ENCODE measurements around the gene PPP1R3D. TPM values are rescaled to one million over a fixed set of nuclear protein-coding genes. Genes with fewer than 3 reads are reported as not detected.
"Not testable (repeated sequence)": the region's sequence is repeated elsewhere in the genome, so short reads cannot be mapped to it uniquely, and the experiment has no call there.

The PPP1R3D gene
- total RNA-seq, 2 experiments from 2014 or later = 9.7 to 10.3 TPM

DNA sequence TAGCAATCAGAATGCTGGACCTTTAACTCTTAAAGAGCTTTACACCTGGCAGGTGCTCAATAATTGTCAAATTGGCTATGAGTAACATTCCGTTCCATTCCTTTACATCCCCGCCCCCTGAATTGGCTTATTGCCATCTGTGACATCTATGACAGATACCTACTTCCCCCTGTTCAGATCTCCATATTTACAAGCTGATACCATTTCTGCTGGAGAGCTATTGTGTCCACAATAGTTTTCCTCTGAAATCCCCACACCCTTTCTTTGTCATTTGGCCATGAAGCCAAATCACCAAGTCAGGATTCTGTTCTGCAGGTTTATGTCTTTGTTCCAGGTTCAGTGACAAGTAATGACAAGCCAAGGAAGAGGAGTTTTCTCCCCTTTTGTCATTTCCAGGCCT, 21.3 kb upstream of the PPP1R3D start:
- no peak for DNase-seq
- CTCF ChIA-PET = no interaction called here
- Mint-ChIP-seq H3K9me3 (no peaks in the 10 kb centered on the region), H3K36me3 (ENCODE audit: low read depth) (no peaks in the 10 kb centered on the region), H3K27me3 (no peaks in the 10 kb centered on the region), H3K4me3 (no peak overlapping the region), H3K4me1 (no peaks in the 10 kb centered on the region), H3K27ac (no peak overlapping the region)
- POLR2A ChIA-PET = interaction anchor here (0.7 to 1.1 kb wide), 2 partner anchors 95 to 242 kb away, joined by 3 read pairs; no protein-coding TSS in a partner anchor

DNA sequence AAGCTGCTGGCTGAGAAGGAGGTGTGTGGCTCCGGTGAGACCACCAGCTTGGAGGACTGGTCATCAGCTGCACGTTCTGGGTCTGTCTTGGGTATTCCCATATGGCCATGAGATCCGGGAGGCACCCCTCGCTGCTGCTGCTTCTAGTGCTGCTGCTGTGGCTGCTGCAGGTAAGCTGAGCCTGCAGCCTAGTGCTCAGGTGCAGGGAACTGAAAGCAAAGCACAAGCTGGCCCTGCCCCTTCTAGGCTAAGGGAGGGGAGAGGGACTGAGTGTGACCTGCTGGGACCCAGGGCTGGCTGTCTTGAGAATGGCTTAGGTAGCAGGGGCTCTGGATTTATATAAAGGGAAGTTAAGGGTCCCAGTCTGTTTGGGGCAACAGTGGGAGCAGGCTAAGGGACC, 18.5 kb upstream of the PPP1R3D start:
- no peak for DNase-seq
- no peaks in the 10 kb centered on the region for H3K27me3 Mint-ChIP-seq
- ChIA-PET CTCF (no interaction called here), POLR2A (no interaction called here)
- no peaks in the 10 kb centered on the region for H3K9me3 Mint-ChIP-seq
- no peaks in the 10 kb centered on the region for H3K4me1 Mint-ChIP-seq
- H3K4me3 Mint-ChIP-seq = no peak overlapping the region
- no peak overlapping the region for H3K27ac Mint-ChIP-seq
- no peaks in the 10 kb centered on the region for H3K36me3 Mint-ChIP-seq (ENCODE audit: low read depth)

DNA sequence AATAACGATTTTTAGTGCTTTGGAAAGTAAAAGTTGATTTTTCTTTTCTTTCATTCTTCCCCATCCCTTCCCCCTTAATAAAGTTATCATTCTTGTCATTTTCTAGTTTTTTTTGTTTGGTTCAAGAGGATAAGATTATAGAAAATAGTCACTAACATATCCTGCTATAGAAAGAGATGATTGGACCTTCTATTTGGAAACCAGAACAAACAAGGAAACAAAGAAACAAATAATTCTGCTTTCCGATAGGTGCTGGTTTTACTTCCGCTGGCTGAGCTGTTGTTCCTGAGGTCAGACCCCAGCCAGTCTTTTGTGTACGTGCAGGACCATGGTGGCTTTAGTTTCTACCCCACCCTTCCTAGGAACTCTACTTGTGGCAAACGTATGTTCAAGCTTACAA, 18.0 kb upstream of the PPP1R3D start, which contains the start of gene CDH26:
CDH26 (plus strand) TSS at position 301 of the 400 bp plus-strand sequence. CDS start 304 bp downstream, outside the sequence.
- Mint-ChIP-seq H3K27ac (no peak within 1 kb of the TSS), H3K27me3 (no peaks in the 10 kb centered on the region), H3K4me3 (no peak within 1 kb of the TSS), H3K9me3 (no peaks in the 10 kb centered on the region), H3K36me3 (ENCODE audit: low read depth) (no peaks in the 10 kb centered on the region), H3K4me1 (no peaks in the 10 kb centered on the region)
- no peak for DNase-seq
- CTCF ChIA-PET = no interaction called here
- POLR2A ChIA-PET = no interaction called here

DNA sequence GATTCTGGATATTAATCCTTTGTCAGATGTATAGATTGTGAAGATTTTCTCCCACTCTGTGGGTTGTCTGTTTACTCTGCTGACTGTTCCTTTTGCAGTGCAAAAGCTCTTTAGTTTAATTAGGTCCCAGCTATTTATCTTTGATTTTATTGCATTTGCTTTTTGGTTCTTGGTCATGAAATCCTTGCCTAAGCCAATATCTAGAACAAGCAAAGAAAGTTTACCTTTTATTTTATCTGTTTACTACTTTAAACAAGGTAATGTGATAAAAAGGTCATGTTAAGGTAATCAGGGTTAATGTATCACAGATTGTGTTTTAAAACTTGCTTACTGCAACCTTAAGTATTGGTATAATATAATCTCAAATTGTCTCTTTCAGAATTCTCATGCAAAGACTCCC, 17.5 kb upstream of the PPP1R3D start:
- H3K36me3 Mint-ChIP-seq (ENCODE audit: low read depth); CTCF ChIA-PET; H3K27me3 Mint-ChIP-seq; H3K27ac Mint-ChIP-seq; H3K4me3 Mint-ChIP-seq; H3K4me1 Mint-ChIP-seq; H3K9me3 Mint-ChIP-seq; DNase-seq: not testable (repeated sequence)
- POLR2A ChIA-PET = interaction anchor here (1.1 kb wide), 1 partner anchor 17 kb away, joined by 3 read pairs; no protein-coding TSS in a partner anchor

DNA sequence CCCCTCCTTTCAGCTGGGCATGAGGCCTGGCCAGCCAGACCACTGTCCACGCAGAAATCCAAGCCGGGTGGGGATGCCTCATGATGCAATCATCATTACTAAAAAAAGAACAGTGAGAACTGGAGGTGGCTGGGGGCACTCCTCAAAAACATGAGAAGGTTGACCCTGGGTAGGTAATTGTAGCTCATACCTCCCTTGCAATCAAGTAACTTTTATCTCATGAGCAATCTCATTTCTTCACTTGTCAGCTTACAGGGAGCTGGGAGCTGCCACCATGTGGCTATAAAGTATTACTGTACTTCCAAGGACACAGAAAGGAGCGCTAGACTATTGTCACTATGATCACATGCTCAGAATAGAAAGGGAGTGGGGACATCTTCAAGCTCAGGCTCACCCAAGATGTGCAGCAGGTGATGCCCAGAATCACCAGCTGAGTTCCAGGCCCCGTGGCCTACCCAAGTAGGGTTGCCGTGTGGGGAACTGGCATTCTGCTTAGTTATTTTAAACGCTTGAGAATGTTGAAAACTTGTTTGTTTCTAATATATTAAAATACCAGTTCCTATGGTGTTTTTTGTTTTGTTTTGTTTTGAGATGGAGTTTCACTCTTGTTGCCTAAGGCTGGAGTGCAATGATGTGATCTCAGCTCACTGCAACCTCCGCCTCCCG, 15.2 kb upstream of the PPP1R3D start:
- no peaks in the 10 kb centered on the region for H3K4me1 Mint-ChIP-seq
- H3K4me3 Mint-ChIP-seq = no peak overlapping the region
- DNase-seq = no peak
- H3K27ac Mint-ChIP-seq = no peak overlapping the region
- CTCF ChIA-PET = interaction anchor here (0.7 to 2.0 kb wide), 6 partner anchors 15 to 102 kb away, joined by 3 to 10 read pairs (median 3); partner anchors contain the start of genes FAM217B and PPP1R3D
- POLR2A ChIA-PET = interaction anchor here (0.6 to 1.6 kb wide), 2 partner anchors 43 to 54 kb away, joined by 3 read pairs; no protein-coding TSS in a partner anchor
- no peaks in the 10 kb centered on the region for H3K36me3 Mint-ChIP-seq (ENCODE audit: low read depth)
- H3K27me3 Mint-ChIP-seq = no peaks in the 10 kb centered on the region
- H3K9me3 Mint-ChIP-seq = no peaks in the 10 kb centered on the region

DNA sequence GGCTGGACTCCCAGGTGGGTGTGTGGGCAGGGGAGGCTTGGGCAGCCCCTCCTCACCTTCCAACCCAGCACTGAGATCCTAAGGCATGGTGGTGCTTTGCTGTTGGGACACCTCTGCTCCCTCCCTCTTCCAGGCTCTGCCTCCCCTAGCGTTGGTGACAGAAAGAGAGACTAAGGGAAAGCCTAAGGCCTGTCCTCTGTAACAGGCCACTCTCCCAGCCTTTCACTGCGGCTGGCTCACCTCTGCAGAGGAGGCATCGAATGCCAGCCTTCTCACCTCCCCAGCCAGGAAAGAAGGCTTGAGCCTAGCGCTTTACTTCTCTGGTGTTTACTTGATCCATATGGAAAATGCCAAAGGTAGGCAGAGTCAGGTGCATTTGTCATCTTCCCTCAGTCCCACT, 14.6 kb upstream of the PPP1R3D start:
- Mint-ChIP-seq H3K36me3 (ENCODE audit: low read depth) (no peaks in the 10 kb centered on the region), H3K9me3 (no peaks in the 10 kb centered on the region), H3K27ac (no peak overlapping the region), H3K4me1 (no peaks in the 10 kb centered on the region), H3K4me3 (no peak overlapping the region), H3K27me3 (no peaks in the 10 kb centered on the region)
- no peak for DNase-seq
- ChIA-PET CTCF (interaction anchor here (0.7 to 2.0 kb wide), 5 partner anchors 14 to 267 kb away, joined by 3 to 10 read pairs (median 4); partner anchors contain the start of genes FAM217B and PPP1R3D), POLR2A (no interaction called here)

DNA sequence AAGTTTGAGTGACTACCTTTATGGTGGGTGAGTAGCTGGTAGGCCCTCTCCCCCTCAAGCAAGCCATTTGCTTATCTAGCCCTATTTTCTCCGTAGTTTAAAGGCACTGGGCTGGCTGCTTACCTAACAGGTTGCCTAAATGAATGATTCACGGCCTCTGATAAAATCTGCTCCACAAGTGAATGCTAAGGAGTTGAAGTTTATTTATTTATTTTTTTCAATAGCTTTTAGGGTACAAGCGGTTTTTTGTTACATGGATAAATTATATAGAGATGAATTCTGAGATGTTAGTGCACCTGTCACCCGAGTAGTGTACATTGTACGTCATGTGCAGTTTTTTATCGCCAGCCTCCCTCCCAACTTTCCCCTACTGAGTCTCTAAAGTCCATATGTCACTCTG, 9.8 kb upstream of the PPP1R3D start:
- POLR2A ChIA-PET = no interaction called here

DNA sequence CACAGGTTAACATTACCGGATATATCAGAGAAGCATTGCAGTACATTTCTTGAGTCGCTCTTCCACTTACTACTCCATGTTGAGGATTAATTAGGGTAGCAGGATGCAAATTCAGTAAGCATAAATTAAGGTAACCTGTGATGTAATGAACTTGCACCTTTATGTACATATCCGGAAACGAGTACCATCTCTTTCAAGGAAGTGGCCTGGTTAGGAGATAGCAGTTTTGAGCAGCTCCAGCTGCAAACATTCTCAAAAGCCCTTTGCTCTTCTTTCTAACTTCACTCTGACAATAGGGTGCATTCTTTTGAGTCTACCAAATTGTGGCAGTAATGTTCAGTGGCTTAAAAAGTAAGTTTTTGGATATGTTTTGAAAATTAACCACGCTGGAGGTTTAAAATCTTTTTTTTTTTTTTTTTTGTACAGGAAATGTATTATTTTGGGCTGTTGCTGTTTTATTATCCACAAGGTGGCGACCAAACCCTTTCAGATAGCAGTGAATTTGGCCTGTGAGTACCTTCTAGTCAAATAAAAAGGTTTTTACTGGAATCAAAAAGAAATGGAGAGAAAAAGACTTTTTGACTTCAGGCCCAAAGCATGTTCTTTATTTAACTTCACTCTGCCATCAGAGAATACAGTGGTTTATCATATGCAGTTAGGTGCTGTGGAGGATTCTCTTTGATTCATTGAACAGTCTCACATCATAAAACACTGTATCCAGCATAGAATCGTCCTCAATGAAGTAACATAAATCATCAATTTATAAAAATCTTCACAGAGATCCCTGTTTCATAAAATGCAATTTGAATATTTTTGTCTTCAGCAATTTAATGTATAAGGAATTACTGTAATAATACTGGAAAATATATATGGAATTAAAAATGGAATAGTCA, 9.0 kb upstream of the PPP1R3D start:
- Mint-ChIP-seq H3K27me3 (no peaks in the 10 kb centered on the region), H3K27ac (peak overlapping the region; percentile 90), H3K9me3 (no peaks in the 10 kb centered on the region), H3K4me1 (peaks cover 18% of the 10 kb centered on the region), H3K4me3 (peak overlapping the region; percentile 41), H3K36me3 (ENCODE audit: low read depth) (peaks cover 9% of the 10 kb centered on the region)
- peak; percentile 39 for DNase-seq
- ChIA-PET POLR2A (interaction anchor here (1.3 to 2.5 kb wide), 4 partner anchors 9 to 108 kb away, joined by 5 to 11 read pairs (median 8); partner anchors contain the start of genes FAM217B, PPP1R3D and SYCP2), CTCF (interaction anchor here (0.7 to 3.7 kb wide), 14 partner anchors 9 to 1280 kb away, joined by 3 to 39 read pairs (median 4); partner anchors contain the start of genes FAM217B, PPP1R3D and SYCP2)

More for the DNA sequence above, 9.8 kb upstream of the PPP1R3D start:
- no peak overlapping the region for H3K4me3 Mint-ChIP-seq
- no peaks in the 10 kb centered on the region for H3K27me3 Mint-ChIP-seq
- CTCF ChIA-PET = interaction anchor here (0.8 to 3.7 kb wide), 7 partner anchors 10 to 1279 kb away, joined by 3 to 39 read pairs (median 4); partner anchors contain the start of genes FAM217B, PPP1R3D and SYCP2
- peaks cover 3% of the 10 kb centered on the region for H3K36me3 Mint-ChIP-seq (ENCODE audit: low read depth)
- peaks cover 18% of the 10 kb centered on the region for H3K4me1 Mint-ChIP-seq
- no peak overlapping the region for H3K27ac Mint-ChIP-seq
- DNase-seq = no peak
- H3K9me3 Mint-ChIP-seq = no peaks in the 10 kb centered on the region

DNA sequence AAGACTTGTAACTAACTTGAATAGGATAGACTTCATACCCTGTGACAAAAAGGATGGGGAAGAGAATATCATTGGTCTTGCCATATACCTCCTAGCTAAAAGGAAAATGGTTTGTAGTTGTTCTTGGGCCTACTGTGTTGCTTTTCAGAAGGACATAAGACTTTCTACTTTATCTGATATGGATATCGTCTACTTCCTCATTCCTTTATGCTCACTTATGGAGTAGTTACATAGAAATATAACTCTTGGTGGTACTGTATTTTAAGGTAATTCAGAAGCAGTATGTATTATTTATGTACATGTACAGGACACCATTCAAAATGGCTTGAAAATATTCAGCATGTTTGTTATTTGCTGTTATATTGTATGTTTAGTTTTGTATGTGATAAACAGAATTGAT, 8.1 kb upstream of the PPP1R3D start:
- Mint-ChIP-seq H3K4me3 (no peak overlapping the region), H3K9me3 (no peaks in the 10 kb centered on the region), H3K4me1 (peaks cover 18% of the 10 kb centered on the region), H3K36me3 (ENCODE audit: low read depth) (peaks cover 13% of the 10 kb centered on the region), H3K27ac (peak overlapping the region; percentile 90), H3K27me3 (no peaks in the 10 kb centered on the region)
- DNase-seq = no peak
- CTCF ChIA-PET = interaction anchor here (0.7 to 3.7 kb wide), 9 partner anchors 8 to 315 kb away, joined by 3 to 39 read pairs (median 5); partner anchors contain the start of genes FAM217B, PPP1R3D and SYCP2
- POLR2A ChIA-PET = interaction anchor here (1.3 to 2.5 kb wide), 4 partner anchors 8 to 109 kb away, joined by 5 to 11 read pairs (median 8); partner anchors contain the start of genes FAM217B, PPP1R3D and SYCP2

DNA sequence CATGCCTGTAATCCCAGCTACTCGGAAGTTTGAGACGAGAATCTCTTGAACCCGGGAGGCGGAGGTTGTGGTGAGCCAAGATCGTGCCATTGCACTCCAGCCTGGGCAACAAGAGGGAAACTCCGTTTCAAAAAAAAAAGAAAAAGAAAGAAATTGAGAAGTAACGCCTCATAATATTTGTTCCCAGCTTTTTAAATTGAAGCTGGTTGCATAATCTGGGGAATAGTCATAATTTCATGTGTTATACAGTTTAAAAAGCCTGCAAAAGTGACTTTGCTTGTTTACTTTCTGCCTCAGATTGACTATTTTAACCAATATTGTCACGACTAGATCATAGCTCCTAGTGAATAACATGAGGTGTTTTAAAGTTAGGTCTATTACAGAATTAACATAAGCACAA, 7.3 kb upstream of the PPP1R3D start:
- no peak overlapping the region for H3K27ac Mint-ChIP-seq
- no peaks in the 10 kb centered on the region for H3K9me3 Mint-ChIP-seq
- ChIA-PET CTCF (interaction anchor here (1.6 to 3.7 kb wide), 2 partner anchors 10 to 109 kb away, joined by 5 to 26 read pairs; no protein-coding TSS in a partner anchor), POLR2A (interaction anchor here (2.2 to 2.5 kb wide), 2 partner anchors 9 to 13 kb away, joined by 5 to 11 read pairs; partner anchors contain the start of gene SYCP2)
- no peak overlapping the region for H3K4me3 Mint-ChIP-seq
- peaks cover 13% of the 10 kb centered on the region for H3K36me3 Mint-ChIP-seq (ENCODE audit: low read depth)
- no peak for DNase-seq
- no peaks in the 10 kb centered on the region for H3K27me3 Mint-ChIP-seq
- peaks cover 18% of the 10 kb centered on the region for H3K4me1 Mint-ChIP-seq

DNA sequence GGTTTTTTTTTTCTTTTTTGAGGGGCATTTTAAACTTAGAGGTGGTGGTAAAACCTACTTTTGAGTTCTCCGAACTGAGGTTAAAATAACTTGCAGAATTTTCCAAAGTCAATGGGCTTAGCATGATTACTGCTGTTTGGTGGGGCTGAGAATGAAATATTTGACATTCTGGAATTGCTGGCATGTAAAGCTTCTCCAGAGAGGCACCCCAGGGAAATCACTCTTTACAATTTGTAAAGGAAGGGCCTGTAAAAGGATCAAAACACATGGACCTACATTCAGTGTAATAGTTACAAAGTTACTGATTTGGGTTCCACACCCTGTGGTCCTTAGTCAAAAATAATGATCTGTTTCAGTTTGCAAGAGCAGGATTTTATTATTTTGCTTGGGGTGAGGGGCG, 5.6 kb upstream of the PPP1R3D start:
- peaks cover 34% of the 10 kb centered on the region for H3K4me1 Mint-ChIP-seq
- no peaks in the 10 kb centered on the region for H3K27me3 Mint-ChIP-seq
- no peaks in the 10 kb centered on the region for H3K9me3 Mint-ChIP-seq
- ChIA-PET POLR2A (interaction anchor here (1.0 kb wide), 1 partner anchor 111 kb away, joined by 3 read pairs; no protein-coding TSS in a partner anchor), CTCF (interaction anchor here (0.8 to 4.4 kb wide), 3 partner anchors 11 to 192 kb away, joined by 3 to 25 read pairs (median 8); partner anchors contain the start of gene SYCP2)
- peaks cover 16% of the 10 kb centered on the region for H3K36me3 Mint-ChIP-seq (ENCODE audit: low read depth)
- no peak overlapping the region for H3K27ac Mint-ChIP-seq
- H3K4me3 Mint-ChIP-seq = no peak overlapping the region
- no peak for DNase-seq

DNA sequence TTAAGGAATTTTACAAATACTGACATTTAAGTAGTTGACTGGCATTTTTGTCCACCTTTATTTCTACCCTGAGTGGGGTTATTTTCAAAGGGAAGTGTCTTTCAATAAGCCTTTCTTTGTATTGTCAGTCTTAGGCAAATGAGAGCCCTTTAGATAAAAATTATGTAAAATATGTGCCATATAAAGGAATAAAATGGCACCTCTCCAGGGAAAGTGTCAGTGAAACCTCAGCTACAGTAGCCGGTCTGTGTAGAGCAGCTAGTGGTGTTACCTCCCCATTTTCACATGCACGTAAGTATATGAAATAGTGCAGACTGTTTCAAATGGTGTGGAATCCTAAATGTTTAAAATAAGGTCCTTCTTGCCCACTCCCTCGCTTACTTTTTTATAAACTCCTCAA, 5.1 kb upstream of the PPP1R3D start:
- POLR2A ChIA-PET = interaction anchor here (1.7 kb wide), 1 partner anchor 10 kb away, joined by 12 read pairs; no protein-coding TSS in a partner anchor
- Mint-ChIP-seq H3K27ac (no peak overlapping the region), H3K4me3 (no peak overlapping the region), H3K36me3 (ENCODE audit: low read depth) (peaks cover 16% of the 10 kb centered on the region), H3K9me3 (no peaks in the 10 kb centered on the region), H3K27me3 (no peaks in the 10 kb centered on the region), H3K4me1 (peaks cover 34% of the 10 kb centered on the region)
- DNase-seq = no peak
- CTCF ChIA-PET = interaction anchor here (2.4 to 4.4 kb wide), 2 partner anchors 11 to 111 kb away, joined by 8 to 25 read pairs; partner anchors contain the start of gene SYCP2

Measured in activated CD4-positive, alpha-beta memory T cell treated with anti-CD3 and anti-CD28 coated beads, Interleukin-2, amount 10 ng/mL, durations not matched to agents 7 days and 5 days (primary cell).